Hematopoietic multipotent progenitor cell treated with erythropoietin and hydrocortisone succinate and interleukin-3 and kit ligand, for 8 days (in vitro differentiated cells): Measurements from ENCODE around the gene GABBR2.
"Not testable (repeated sequence)": the region's sequence is repeated elsewhere in the genome, so short reads cannot be mapped to it uniquely, and the experiment has no call there.

Experiments
- DNase-seq: peaks from one replicate; pipeline ENCODE4 v3.0.0-alpha.2; 2015

The GABBR2 gene

GRCh38 chr9:98533866-98534265 lies 174.9 kb downstream of the GABBR2 start:
- no peak for DNase-seq

- DNase-seq: no peak
Observed at GRCh38 chr9:98533132-98533531, 175.6 kb downstream of the GABBR2 start.

- no peak for DNase-seq
Observed at GRCh38 chr9:98532574-98532973, 176.2 kb downstream of the GABBR2 start.

GRCh38 chr9:98532147-98532546 lies 176.6 kb downstream of the GABBR2 start:
- DNase-seq: no peak

GRCh38 chr9:98530806-98531386 lies 177.8 kb downstream of the GABBR2 start:
- no peak for DNase-seq

GRCh38 chr9:98530275-98530674 lies 178.5 kb downstream of the GABBR2 start:
- no peak for DNase-seq

GRCh38 chr9:98529841-98530240 lies 178.9 kb downstream of the GABBR2 start:
- no peak for DNase-seq

- DNase-seq: no peak
Observed at GRCh38 chr9:98523231-98523901, 185.4 kb downstream of the GABBR2 start.

- no peak for DNase-seq
Observed at GRCh38 chr9:98522487-98522886, 186.2 kb downstream of the GABBR2 start.

- no peak for DNase-seq
Observed at GRCh38 chr9:98521141-98521540, 187.6 kb downstream of the GABBR2 start.

- DNase-seq: no peak
Observed at GRCh38 chr9:98520221-98520960, 188.3 kb downstream of the GABBR2 start.

GRCh38 chr9:98519641-98520040 lies 189.1 kb downstream of the GABBR2 start:
- no peak for DNase-seq

GRCh38 chr9:98518556-98518955 lies 190.2 kb downstream of the GABBR2 start:
- DNase-seq: no peak

- no peak for DNase-seq
Observed at GRCh38 chr9:98517761-98518160, 191.0 kb downstream of the GABBR2 start.

- DNase-seq: no peak
Observed at GRCh38 chr9:98516897-98517503, 191.7 kb downstream of the GABBR2 start.

GRCh38 chr9:98516205-98516896 lies 192.4 kb downstream of the GABBR2 start:
- no peak for DNase-seq

GRCh38 chr9:98515506-98516204 lies 193.1 kb downstream of the GABBR2 start:
- DNase-seq: no peak

GRCh38 chr9:98514841-98515240 lies 193.9 kb downstream of the GABBR2 start:
- no peak for DNase-seq

- DNase-seq: not testable (repeated sequence)
Observed at GRCh38 chr9:98508217-98508919, 200.4 kb downstream of the GABBR2 start.

- DNase-seq: no peak
Observed at GRCh38 chr9:98506422-98507054, 202.2 kb downstream of the GABBR2 start.
